Neural cell (in vitro differentiated cells): ENCODE results near the gene SNRPB. TPM values are rescaled to one million over a fixed set of nuclear protein-coding genes. Genes with fewer than 3 reads are reported as not detected.

Experiments
- H2AFZ ChIP-seq: fragments of 200-600, 300-800 bp; sonication (generic), shearing (Covaris generic); 2 replicates; pipeline ENCODE4 v1.6.0; 2014; ENCODE audit warnings: low read depth, mild to moderate bottlenecking, antibody characterized with exemption, low read length, moderate library complexity
- H3F3A ChIP-seq: fragments of 200-600 bp; shearing (Covaris generic); 2 replicates; pipeline ENCODE4 v1.6.1; 2016; ENCODE audit warnings: mild to moderate bottlenecking, moderate library complexity, mixed read lengths, antibody characterized with exemption, low read length; ENCODE audit not compliant: insufficient read depth, poor library complexity, severe bottlenecking
- H3K27ac ChIP-seq: fragments of 200-600, 300-800 bp; sonication (generic), shearing (Covaris generic); 2 replicates; pipeline ENCODE4 v1.5.1; 2014; ENCODE audit warnings: mild to moderate bottlenecking, low read length, moderate library complexity
- H3K27me3 ChIP-seq: fragments of 300-800, 200-600 bp; sonication (generic), shearing (Covaris generic); 2 replicates; pipeline ENCODE4 v1.6.0; 2014; ENCODE audit warnings: mild to moderate bottlenecking, low read depth, low read length, moderate library complexity; ENCODE audit not compliant: insufficient read depth
- H3K36me3 ChIP-seq: fragments of 300-800, 200-600 bp; sonication (generic), shearing (Covaris generic); 2 replicates; pipeline ENCODE4 v1.5.1; 2014; ENCODE audit warnings: mild to moderate bottlenecking, antibody characterized with exemption, low read length, moderate library complexity; ENCODE audit not compliant: insufficient read depth
- H3K4me2 ChIP-seq: fragments of 300-800, 200-600 bp; sonication (generic), shearing (Covaris generic); 2 replicates; pipeline ENCODE4 v1.6.0; 2014; ENCODE audit warnings: mild to moderate bottlenecking, low read length
- H3K4me3 ChIP-seq: fragments of 300-800, 200-600 bp; sonication (generic), shearing (Covaris generic); 2 replicates; pipeline ENCODE4 v1.5.1; 2014; ENCODE audit warnings: mild to moderate bottlenecking, low read length, moderate library complexity
- H3K79me2 ChIP-seq: fragments of 200-600 bp; shearing (Covaris generic); replicated peaks from 2 replicates; pipeline ENCODE4 v1.6.0; 2014; ENCODE audit warnings: mild to moderate bottlenecking, low read length, moderate library complexity; ENCODE audit not compliant: insufficient read depth
- H3K9ac ChIP-seq: fragments of 300-800, 200-600 bp; sonication (generic), shearing (Covaris generic); 2 replicates; pipeline ENCODE4 v1.6.1; 2016; ENCODE audit warnings: mild to moderate bottlenecking, low read length, mixed read lengths
- H3K9me2 ChIP-seq: fragments of 200-600 bp; shearing (Covaris generic); 2 replicates; pipeline ENCODE4 v1.6.1; 2016; ENCODE audit warnings: mild to moderate bottlenecking, low read length, mixed read lengths; ENCODE audit not compliant: insufficient read depth
- H3K9me3 ChIP-seq: fragments of 200-600, 300-800 bp; sonication (generic), shearing (Covaris generic); 2 replicates; pipeline ENCODE4 v1.6.1; 2016; ENCODE audit warnings: mild to moderate bottlenecking, mixed run types, low read length, moderate library complexity, mixed read lengths
- H4K20me1 ChIP-seq: fragments of 200-600 bp; shearing (Covaris generic); 2 replicates; pipeline ENCODE4 v1.6.1; 2016; ENCODE audit warnings: mild to moderate bottlenecking, mixed run types; ENCODE audit not compliant: insufficient read depth
- EP300 ChIP-seq: fragments of 450-650 bp; conservative IDR thresholded peaks from 2 replicates; pipeline ENCODE4 v1.6.1; 2014; ENCODE audit warnings: antibody characterized with exemption, mild to moderate bottlenecking, moderate library complexity; ENCODE audit not compliant: poor library complexity, severe bottlenecking
- EZH2 ChIP-seq: fragments of 200-600, 300-800 bp; shearing (Covaris generic), sonication (generic); IDR thresholded peaks from 2 replicates; pipeline ENCODE4 v1.6.1; 2014; ENCODE audit warnings: antibody characterized with exemption, low read length, borderline replicate concordance, mild to moderate bottlenecking; ENCODE audit not compliant: insufficient read depth, poor library complexity, severe bottlenecking
- MXI1 ChIP-seq: fragments of 450-650 bp; conservative IDR thresholded peaks from 2 replicates; pipeline ENCODE4 v1.6.1; 2014; ENCODE audit warnings: antibody characterized with exemption, mild to moderate bottlenecking; ENCODE audit not compliant: poor library complexity, severe bottlenecking
- POLR2AphosphoS5 ChIP-seq: IDR thresholded peaks from 2 replicates; pipeline ENCODE4 v1.6.1; 2012
- RAD21 ChIP-seq: fragments of 450-650 bp; conservative IDR thresholded peaks from 2 replicates; pipeline ENCODE4 v1.6.1; 2014; ENCODE audit warnings: antibody characterized with exemption, mild to moderate bottlenecking, moderate library complexity
- SMC3 ChIP-seq: fragments of 450-650 bp; conservative IDR thresholded peaks from 2 replicates; pipeline ENCODE4 v1.6.1; 2014; ENCODE audit warnings: antibody characterized with exemption, mild to moderate bottlenecking, moderate library complexity; ENCODE audit not compliant: poor library complexity
- TAF1 ChIP-seq: IDR thresholded peaks from 2 replicates; pipeline ENCODE4 v1.6.1; 2012; ENCODE audit warnings: low read depth
- polyA plus RNA-seq: library from polyadenylated mRNA; depleted of rRNA; stranded (reverse); fragments of >200 nt; gene quantifications from 2 replicates; pipeline ENCODE4 v1.2.3, GENCODE V29; 2014
- TF ChIP-seq, protein P1 (sequence below): IDR thresholded peaks from 2 replicates; pipeline ENCODE4 v1.6.1; 2012; ENCODE audit warnings: borderline replicate concordance
- TF ChIP-seq, protein P2 (sequence below): fragments of 450-650 bp; IDR thresholded peaks from 2 replicates; pipeline ENCODE4 v1.5.1; 2014; ENCODE audit warnings: antibody characterized with exemption, mild to moderate bottlenecking, moderate library complexity; ENCODE audit not compliant: poor library complexity, severe bottlenecking

Gene SNRPB
- polyA plus RNA-seq, 1 donor from 2014 or later = 289 TPM

DNA sequence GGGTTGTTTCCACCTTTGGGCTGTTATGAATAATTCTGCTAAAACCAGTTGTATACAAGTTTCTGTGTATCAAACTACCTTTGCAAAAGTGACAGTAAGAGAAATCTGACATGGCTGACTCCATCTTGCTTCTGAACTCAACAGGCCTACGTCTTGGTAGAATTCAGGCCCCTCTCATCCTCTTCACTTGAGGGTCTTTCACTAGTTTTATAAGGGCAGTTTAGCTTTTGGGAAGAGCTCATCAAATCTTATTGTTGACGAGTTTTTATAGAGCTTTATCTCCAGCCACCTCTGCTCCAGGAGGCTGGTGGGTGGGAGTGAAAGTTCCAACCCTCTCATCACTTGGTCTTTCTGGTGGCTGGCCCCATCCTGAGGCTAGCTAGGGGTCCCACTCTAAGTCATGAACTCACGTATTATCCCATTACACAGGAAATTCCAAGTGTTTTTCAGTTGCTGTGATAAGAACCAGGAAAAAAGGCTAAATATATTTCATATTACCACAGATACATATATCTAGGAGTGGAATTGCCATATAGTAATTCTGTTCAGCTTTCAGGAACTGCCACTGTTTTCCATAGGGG is 11.6 kb downstream of the SNRPB start:
- H3K36me3 ChIP-seq = peaks cover 12% of the 10 kb centered on the region
- no peak overlapping the region for H3K9ac ChIP-seq

DNA sequence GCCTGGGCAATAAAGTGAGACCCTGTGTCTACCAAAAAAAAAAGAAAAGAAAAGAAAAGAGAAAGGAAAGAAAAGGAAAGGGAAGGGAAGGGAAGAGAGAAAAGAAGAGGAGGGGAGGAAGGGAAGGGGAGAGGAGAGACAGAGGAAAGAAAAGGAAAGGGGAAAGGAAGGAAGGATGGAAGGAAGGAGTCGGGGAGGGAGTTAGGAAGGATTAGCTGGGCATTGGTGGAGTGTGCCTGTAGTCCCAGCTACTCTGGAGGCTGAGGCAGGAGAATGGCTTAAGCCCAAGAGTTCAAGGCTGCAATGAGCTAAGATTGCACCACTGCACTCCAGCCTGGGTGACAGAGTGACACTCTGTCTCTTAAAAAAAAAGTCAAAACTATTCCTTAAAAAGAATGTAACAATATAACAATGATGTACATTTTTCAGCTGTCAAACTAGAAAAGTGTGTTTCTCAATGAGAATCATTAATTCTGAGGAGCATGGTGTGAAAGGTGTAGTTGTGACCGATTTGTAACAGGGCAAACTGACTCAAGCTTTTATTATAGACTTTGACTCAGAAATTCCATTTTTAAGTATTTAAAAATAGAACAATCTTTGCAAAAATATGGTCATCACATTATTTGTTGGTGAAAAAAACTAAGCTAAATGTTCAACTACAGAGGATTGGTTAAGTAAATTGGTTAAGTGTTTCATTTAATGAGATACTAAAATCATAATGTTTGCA is 14.7 kb downstream of the SNRPB start:
- no peaks in the 10 kb centered on the region for H3F3A ChIP-seq
- H3K79me2 ChIP-seq = no peaks in the 10 kb centered on the region
- TF ChIP-seq SMC3 = no peak
- H3K9me3 ChIP-seq = no peaks in the 10 kb centered on the region
- no peak overlapping the region for H3K4me3 ChIP-seq
- no peak overlapping the region for H3K9ac ChIP-seq
- no peaks in the 10 kb centered on the region for H3K27me3 ChIP-seq
- no peak overlapping the region for H2AFZ ChIP-seq
- peaks cover 2% of the 10 kb centered on the region for H3K36me3 ChIP-seq
- no peak overlapping the region for H3K27ac ChIP-seq
- H3K4me2 ChIP-seq = no peak overlapping the region
- H4K20me1 ChIP-seq = no peaks in the 10 kb centered on the region
- H3K9me2 ChIP-seq = no peaks in the 10 kb centered on the region

More for the DNA sequence above, 11.6 kb downstream of the SNRPB start:
- Histone ChIP-seq H3K27me3 (no peaks in the 10 kb centered on the region), H3K4me3 (no peak overlapping the region), H3F3A (no peaks in the 10 kb centered on the region), H3K9me2 (no peaks in the 10 kb centered on the region), H4K20me1 (no peaks in the 10 kb centered on the region), H3K27ac (no peak overlapping the region), H3K79me2 (no peaks in the 10 kb centered on the region), H3K9me3 (no peaks in the 10 kb centered on the region), H2AFZ (no peak overlapping the region), H3K4me2 (no peak overlapping the region)
- TF ChIP-seq, protein P1, sequence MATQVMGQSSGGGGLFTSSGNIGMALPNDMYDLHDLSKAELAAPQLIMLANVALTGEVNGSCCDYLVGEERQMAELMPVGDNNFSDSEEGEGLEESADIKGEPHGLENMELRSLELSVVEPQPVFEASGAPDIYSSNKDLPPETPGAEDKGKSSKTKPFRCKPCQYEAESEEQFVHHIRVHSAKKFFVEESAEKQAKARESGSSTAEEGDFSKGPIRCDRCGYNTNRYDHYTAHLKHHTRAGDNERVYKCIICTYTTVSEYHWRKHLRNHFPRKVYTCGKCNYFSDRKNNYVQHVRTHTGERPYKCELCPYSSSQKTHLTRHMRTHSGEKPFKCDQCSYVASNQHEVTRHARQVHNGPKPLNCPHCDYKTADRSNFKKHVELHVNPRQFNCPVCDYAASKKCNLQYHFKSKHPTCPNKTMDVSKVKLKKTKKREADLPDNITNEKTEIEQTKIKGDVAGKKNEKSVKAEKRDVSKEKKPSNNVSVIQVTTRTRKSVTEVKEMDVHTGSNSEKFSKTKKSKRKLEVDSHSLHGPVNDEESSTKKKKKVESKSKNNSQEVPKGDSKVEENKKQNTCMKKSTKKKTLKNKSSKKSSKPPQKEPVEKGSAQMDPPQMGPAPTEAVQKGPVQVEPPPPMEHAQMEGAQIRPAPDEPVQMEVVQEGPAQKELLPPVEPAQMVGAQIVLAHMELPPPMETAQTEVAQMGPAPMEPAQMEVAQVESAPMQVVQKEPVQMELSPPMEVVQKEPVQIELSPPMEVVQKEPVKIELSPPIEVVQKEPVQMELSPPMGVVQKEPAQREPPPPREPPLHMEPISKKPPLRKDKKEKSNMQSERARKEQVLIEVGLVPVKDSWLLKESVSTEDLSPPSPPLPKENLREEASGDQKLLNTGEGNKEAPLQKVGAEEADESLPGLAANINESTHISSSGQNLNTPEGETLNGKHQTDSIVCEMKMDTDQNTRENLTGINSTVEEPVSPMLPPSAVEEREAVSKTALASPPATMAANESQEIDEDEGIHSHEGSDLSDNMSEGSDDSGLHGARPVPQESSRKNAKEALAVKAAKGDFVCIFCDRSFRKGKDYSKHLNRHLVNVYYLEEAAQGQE = no peak

DNA sequence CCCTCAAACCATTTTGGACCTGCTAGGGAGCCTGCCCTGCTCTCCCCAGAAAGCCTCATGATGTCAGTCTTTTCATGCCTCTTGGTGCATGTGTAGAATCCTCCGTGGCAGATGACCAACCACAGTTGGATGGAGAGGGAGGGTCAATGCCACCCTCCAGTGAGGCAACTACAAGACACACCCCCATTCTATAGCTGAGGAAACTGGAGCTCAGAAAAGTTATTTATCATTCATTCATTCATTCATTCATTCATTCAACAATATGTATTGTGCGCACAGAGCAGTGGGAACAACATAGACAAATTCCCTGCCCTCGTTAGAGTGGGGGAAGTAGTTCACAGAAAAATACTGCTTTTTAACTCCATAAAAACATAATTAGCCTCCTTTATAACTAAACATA is 16.8 kb downstream of the SNRPB start:
- H3K79me2 ChIP-seq = no peaks in the 10 kb centered on the region
- no peak overlapping the region for H3K27ac ChIP-seq
- H2AFZ ChIP-seq = no peak overlapping the region
- TF ChIP-seq EP300 (no peak), EZH2 (no peak), RAD21 (no peak), MXI1 (no peak), SMC3 (no peak), TAF1 (no peak), POLR2AphosphoS5 (no peak)
- TF ChIP-seq, protein P2, sequence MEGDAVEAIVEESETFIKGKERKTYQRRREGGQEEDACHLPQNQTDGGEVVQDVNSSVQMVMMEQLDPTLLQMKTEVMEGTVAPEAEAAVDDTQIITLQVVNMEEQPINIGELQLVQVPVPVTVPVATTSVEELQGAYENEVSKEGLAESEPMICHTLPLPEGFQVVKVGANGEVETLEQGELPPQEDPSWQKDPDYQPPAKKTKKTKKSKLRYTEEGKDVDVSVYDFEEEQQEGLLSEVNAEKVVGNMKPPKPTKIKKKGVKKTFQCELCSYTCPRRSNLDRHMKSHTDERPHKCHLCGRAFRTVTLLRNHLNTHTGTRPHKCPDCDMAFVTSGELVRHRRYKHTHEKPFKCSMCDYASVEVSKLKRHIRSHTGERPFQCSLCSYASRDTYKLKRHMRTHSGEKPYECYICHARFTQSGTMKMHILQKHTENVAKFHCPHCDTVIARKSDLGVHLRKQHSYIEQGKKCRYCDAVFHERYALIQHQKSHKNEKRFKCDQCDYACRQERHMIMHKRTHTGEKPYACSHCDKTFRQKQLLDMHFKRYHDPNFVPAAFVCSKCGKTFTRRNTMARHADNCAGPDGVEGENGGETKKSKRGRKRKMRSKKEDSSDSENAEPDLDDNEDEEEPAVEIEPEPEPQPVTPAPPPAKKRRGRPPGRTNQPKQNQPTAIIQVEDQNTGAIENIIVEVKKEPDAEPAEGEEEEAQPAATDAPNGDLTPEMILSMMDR = no peak
- TF ChIP-seq, protein P1 = no peak
- H3K4me3 ChIP-seq = no peak overlapping the region
- no peaks in the 10 kb centered on the region for H3K9me3 ChIP-seq
- H4K20me1 ChIP-seq = no peaks in the 10 kb centered on the region
- H3K4me2 ChIP-seq = no peak overlapping the region
- no peaks in the 10 kb centered on the region for H3K9me2 ChIP-seq
- no peaks in the 10 kb centered on the region for H3F3A ChIP-seq
- no peak overlapping the region for H3K9ac ChIP-seq
- no peaks in the 10 kb centered on the region for H3K27me3 ChIP-seq
- H3K36me3 ChIP-seq = no peaks in the 10 kb centered on the region
